Smooth muscle cell (in vitro differentiated cells): ENCODE data around the gene CELSR3. TPM values are rescaled to one million over a fixed set of nuclear protein-coding genes. Genes with fewer than 3 reads are reported as not detected.

Experiments used
- DNase-seq: peaks from one replicate; lab custom pipeline; 2025; ENCODE audit not compliant: unreplicated experiment; lab: John Stamatoyannopoulos, UW
- H2AFZ ChIP-seq: fragments of 200-600 bp; sonication (generic); 2 replicates; pipeline ENCODE4 v1.6.0; 2016; ENCODE audit warnings: antibody characterized with exemption, low read depth, mild to moderate bottlenecking
- H3F3A ChIP-seq: fragments of 200-600 bp; sonication (generic); 2 replicates; pipeline ENCODE4 v1.6.0; 2017; ENCODE audit warnings: antibody characterized with exemption, low read depth
- H3K27ac ChIP-seq: fragments of 200-600 bp; sonication (generic); 2 replicates; pipeline ENCODE4 v1.5.1; 2016; ENCODE audit warnings: low read depth, mild to moderate bottlenecking
- H3K27me3 ChIP-seq: fragments of 200-600 bp; sonication (generic); 2 replicates; pipeline ENCODE4 v1.6.1; 2016; ENCODE audit warnings: low read depth, mild to moderate bottlenecking
- H3K36me3 ChIP-seq: fragments of 200-600 bp; sonication (generic); 2 replicates; pipeline ENCODE4 v1.5.1; 2016; ENCODE audit warnings: low read depth
- H3K4me1 ChIP-seq: fragments of 200-600 bp; sonication (generic); 2 replicates; pipeline ENCODE4 v1.5.1; 2016; ENCODE audit warnings: low read depth
- H3K4me2 ChIP-seq: fragments of 200-600 bp; sonication (generic); 2 replicates; pipeline ENCODE4 v1.6.0; 2016; ENCODE audit warnings: mild to moderate bottlenecking
- H3K4me3 ChIP-seq: fragments of 200-600 bp; sonication (generic); 2 replicates; pipeline ENCODE4 v1.5.1; 2016; ENCODE audit warnings: mild to moderate bottlenecking
- H3K79me2 ChIP-seq: fragments of 200-600 bp; sonication (generic); 2 replicates; pipeline ENCODE4 v1.6.0; 2016; ENCODE audit warnings: low read depth, mild to moderate bottlenecking
- H3K9ac ChIP-seq: fragments of 200-600 bp; sonication (generic); 2 replicates; pipeline ENCODE4 v1.6.0; 2016; ENCODE audit warnings: low read depth
- H3K9me3 ChIP-seq: fragments of 200-600 bp; sonication (generic); replicated peaks from 2 replicates; pipeline ENCODE4 v1.5.1; 2016; ENCODE audit warnings: low read depth
- H4K20me1 ChIP-seq: fragments of 200-600 bp; sonication (generic); 2 replicates; pipeline ENCODE4 v1.6.0; 2016; ENCODE audit warnings: low read depth
- CTCF ChIP-seq: fragments of 200-600 bp; sonication (generic); IDR thresholded peaks from 2 replicates; pipeline ENCODE4 v1.5.1; 2017; ENCODE audit warnings: borderline replicate concordance, mild to moderate bottlenecking, antibody characterized with exemption; ENCODE audit not compliant: insufficient read depth, poor library complexity, severe bottlenecking
- WGBS: methylation state at CpG from one replicate; pipeline ENCODE4 v1.1.7; 2016; ENCODE audit warnings: low lambda C conversion rate; 5-methylcytosine and 5-hydroxymethylcytosine counted together
- polyA plus RNA-seq: library from polyadenylated mRNA; unstranded; fragments of >200 nt; fragmentation: Nextera tagmentation; extraction: Ambion mirVana; gene quantifications from 2 replicates; pipeline ENCODE4 v1.2.1, GENCODE V29; 2016
- total RNA-seq: library from RNA; depleted of rRNA; stranded (reverse); fragments of >200 nt; gene quantifications from 2 replicates; pipeline ENCODE4 v1.2.3, GENCODE V29; 2014

The CELSR3 gene
- total and polyA plus RNA-seq, 2 experiments from 2014 or later, result 1.5 to 2.5 TPM

GRCh38 chr3:48678056-48678455, 15.4 kb upstream of the CELSR3 start:
- no peaks in the 10 kb centered on the region for H3K9me3 ChIP-seq
- no peaks in the 10 kb centered on the region for H3K27me3 ChIP-seq
- no peak overlapping the region for H2AFZ ChIP-seq
- H4K20me1 ChIP-seq, result peaks cover under 1% of the 10 kb centered on the region
- H3K36me3 ChIP-seq, result no peaks in the 10 kb centered on the region
- H3K4me3 ChIP-seq, result no peak overlapping the region
- DNase-seq, result no peak
- no peaks in the 10 kb centered on the region for H3K79me2 ChIP-seq
- no peaks in the 10 kb centered on the region for H3K4me1 ChIP-seq
- 77% methylated on average over 4 of the region's 4 CpGs for WGBS
- no peak for TF ChIP-seq CTCF
- no peak overlapping the region for H3K9ac ChIP-seq
- no peak overlapping the region for H3K27ac ChIP-seq
- H3K4me2 ChIP-seq, result no peak overlapping the region
- H3F3A ChIP-seq, result no peaks in the 10 kb centered on the region

- Histone ChIP-seq H3K27ac (no peak overlapping the region), H3K4me2 (no peak overlapping the region), H3K27me3 (no peaks in the 10 kb centered on the region), H4K20me1 (no peaks in the 10 kb centered on the region), H3K9ac (no peak overlapping the region), H3K9me3 (no peaks in the 10 kb centered on the region), H2AFZ (no peak overlapping the region), H3K79me2 (no peaks in the 10 kb centered on the region), H3K36me3 (no peaks in the 10 kb centered on the region), H3K4me1 (no peaks in the 10 kb centered on the region), H3K4me3 (no peak overlapping the region), H3F3A (no peaks in the 10 kb centered on the region)
- WGBS, result 96% methylated on average over 9 of the region's 9 CpGs
- no peak for TF ChIP-seq CTCF
- DNase-seq, result no peak
Observed at GRCh38 chr3:48674505-48674904, 11.8 kb upstream of the CELSR3 start.

GRCh38 chr3:48672522-48672921, 9.8 kb upstream of the CELSR3 start:
- Histone ChIP-seq H3K79me2 (no peaks in the 10 kb centered on the region), H3K4me3 (no peak overlapping the region), H3K36me3 (no peaks in the 10 kb centered on the region), H4K20me1 (no peaks in the 10 kb centered on the region), H3F3A (no peaks in the 10 kb centered on the region), H3K9me3 (no peaks in the 10 kb centered on the region), H3K27ac (no peak overlapping the region), H3K4me1 (no peaks in the 10 kb centered on the region), H2AFZ (no peak overlapping the region), H3K9ac (no peak overlapping the region), H3K27me3 (no peaks in the 10 kb centered on the region), H3K4me2 (no peak overlapping the region)
- DNase-seq, result no peak
- no peak for TF ChIP-seq CTCF
- 86% methylated on average over 1 of the region's 1 CpG for WGBS

GRCh38 chr3:48664929-48665328, 2.2 kb upstream of the CELSR3 start:
- Histone ChIP-seq H2AFZ (no peak overlapping the region), H4K20me1 (peaks cover 6% of the 10 kb centered on the region), H3K27me3 (no peaks in the 10 kb centered on the region), H3K4me2 (no peak overlapping the region), H3K4me3 (no peak overlapping the region), H3K27ac (no peak overlapping the region), H3K4me1 (peaks cover 4% of the 10 kb centered on the region), H3K9ac (no peak overlapping the region), H3K9me3 (no peaks in the 10 kb centered on the region), H3K36me3 (no peaks in the 10 kb centered on the region), H3K79me2 (no peaks in the 10 kb centered on the region), H3F3A (peaks cover 7% of the 10 kb centered on the region)
- DNase-seq, result no peak
- TF ChIP-seq CTCF, result no peak
- 92% methylated on average over 4 of the region's 4 CpGs for WGBS
